ENCODE measurements around the gene C16orf89. TPM values are rescaled to one million over a fixed set of nuclear protein-coding genes. Genes with fewer than 3 reads are reported as not detected.
A peak's percentile ranks its signal among the peaks of the same experiment; 100 is the strongest.

The C16orf89 gene
- polyA plus RNA-seq, 1 of the 3 experiments (the other 2 are of a cell fraction): not detected

- H3K4me2 ChIP-seq: peak overlapping the region; percentile 86
- peak overlapping the region; percentile 100; the same call in 1 of the 2 replicates for H2AFZ ChIP-seq (ENCODE audit: low read depth)
- no peaks in the 10 kb centered on the region for H3K9me2 ChIP-seq
- ChIA-PET POLR2A (interaction anchor here (0.7 kb wide), 1 partner anchor 14 kb away, joined by 3 read pairs; no protein-coding TSS in a partner anchor), CTCF (no interaction called here)
- peaks cover 0 to 2% of the 10 kb centered on the region in 2 experiments for H3K36me3 ChIP-seq (replicated peaks in 1 of 2; ENCODE audit: control insufficient read depth in 1 of 2, insufficient read depth in 2 of 2, low read length in 1 of 2)
- peaks cover 0 to 12% of the 10 kb centered on the region in 2 experiments; a peak in 2 of 4 replicates for H3K4me1 ChIP-seq (ENCODE audit: control insufficient read depth in 1 of 2, insufficient read depth in 2 of 2, low read depth in 1 of 2, low read length in 1 of 2)
- peak overlapping the region; percentile 75 for H3K9ac ChIP-seq
- no peak overlapping the region for H3K27ac ChIP-seq (ENCODE audit: low read depth in 2 of 2, low read length in 1 of 2)
- WGBS (ENCODE audit: low lambda C conversion rate): 33% methylated on average over 12 of the region's 12 CpGs
- H3K79me2 ChIP-seq (ENCODE audit: insufficient read depth): no peaks in the 10 kb centered on the region
- DNase-seq: no peak
- H3K9me3 ChIP-seq: no peaks in the 10 kb centered on the region
- no peaks in the 10 kb centered on the region for H4K20me1 ChIP-seq (ENCODE audit: insufficient read depth)
- no peaks in the 10 kb centered on the region for H3F3A ChIP-seq (replicated peaks; ENCODE audit: insufficient read depth)
- peak overlapping the region; percentile 73 to 74 for H3K4me3 ChIP-seq (ENCODE audit: low read depth in 2 of 2, low read length in 1 of 2)
- no peaks in the 10 kb centered on the region for H3K27me3 ChIP-seq (ENCODE audit: insufficient read depth)
- no peak for TF ChIP-seq GABPA (IDR thresholded peaks at IDR 0.05; ENCODE audit: low read depth)
- no peak for TF ChIP-seq USF1 (IDR thresholded peaks at IDR 0.05; ENCODE audit: borderline replicate concordance, low read depth)
- TF ChIP-seq CTCF (IDR thresholded peaks at IDR 0.05): no peak
- TF ChIP-seq FOXM1 (IDR thresholded peaks at IDR 0.05; ENCODE audit: low read depth): no peak
- TF ChIP-seq RFX5 (IDR thresholded peaks at IDR 0.05; ENCODE audit: low read length): no peak
- TF ChIP-seq TAF1 (IDR thresholded peaks at IDR 0.05; ENCODE audit: borderline replicate concordance, low read depth, low read length): no peak
- no peak for TF ChIP-seq GATA2 (CRISPR knock-in tag; IDR thresholded peaks at IDR 0.05)
- no peak for TF ChIP-seq IRF3 (IDR thresholded peaks at IDR 0.05; ENCODE audit: low read depth, low read length)
- TF ChIP-seq MAX (IDR thresholded peaks at IDR 0.05; ENCODE audit: low read depth): no peak
Observed at GRCh38 chr16:5032748-5033167, 33.0 kb downstream of the C16orf89 start.

GRCh38 chr16:5031601-5032000, 34.2 kb downstream of the C16orf89 start:
- ChIA-PET CTCF (no interaction called here), POLR2A (no interaction called here)
- H3K9ac ChIP-seq: no peak overlapping the region
- no peak overlapping the region for H3K27ac ChIP-seq (ENCODE audit: low read depth in 2 of 2, low read length in 1 of 2)
- H3K79me2 ChIP-seq (ENCODE audit: insufficient read depth): no peaks in the 10 kb centered on the region
- no peak for TF ChIP-seq FOXM1 (IDR thresholded peaks at IDR 0.05; ENCODE audit: low read depth)
- TF ChIP-seq CTCF (IDR thresholded peaks at IDR 0.05): no peak
- TF ChIP-seq CHD2 (IDR thresholded peaks at IDR 0.05; ENCODE audit: low read length, partially characterized antibody): no peak
- no peak for TF ChIP-seq RXRA (IDR thresholded peaks at IDR 0.05; ENCODE audit: borderline replicate concordance, low read depth)
- no peak for TF ChIP-seq YY1 (IDR thresholded peaks at IDR 0.05; ENCODE audit: low read depth)
- no peaks in the 10 kb centered on the region for H3F3A ChIP-seq (replicated peaks; ENCODE audit: insufficient read depth)
- no peaks in the 10 kb centered on the region for H3K9me3 ChIP-seq
- H2AFZ ChIP-seq (ENCODE audit: low read depth): no peak overlapping the region
- H3K27me3 ChIP-seq (ENCODE audit: insufficient read depth): no peaks in the 10 kb centered on the region
- no peaks in the 10 kb centered on the region for H4K20me1 ChIP-seq (ENCODE audit: insufficient read depth)
- H3K4me1 ChIP-seq (ENCODE audit: control insufficient read depth in 1 of 2, insufficient read depth in 2 of 2, low read depth in 1 of 2, low read length in 1 of 2): peaks cover 0 to 12% of the 10 kb centered on the region in 2 experiments; a peak in 2 of 4 replicates
- H3K9me2 ChIP-seq: no peaks in the 10 kb centered on the region
- DNase-seq: no peak
- H3K4me2 ChIP-seq: no peak overlapping the region
- WGBS (ENCODE audit: low lambda C conversion rate): 84% methylated on average over 7 of the region's 7 CpGs
- no peak overlapping the region for H3K4me3 ChIP-seq (ENCODE audit: low read depth in 2 of 2, low read length in 1 of 2)
- H3K36me3 ChIP-seq (replicated peaks in 1 of 2; ENCODE audit: control insufficient read depth in 1 of 2, insufficient read depth in 2 of 2, low read length in 1 of 2): peaks cover 0 to 2% of the 10 kb centered on the region in 2 experiments

All from SK-N-SH (cell line).